ENCODE data around the gene SORL1.

GRCh38 chr11:121450401-121450800 is 1.7 kb upstream of the SORL1 start:
- TF ChIP-seq GATA2 (IDR thresholded peaks at IDR 0.05; ENCODE audit: low read depth, low read length) (no peak), GATA3 (IDR thresholded peaks at IDR 0.05; ENCODE audit: low read depth, low read length) (no peak)
